NCI-H748 (cell line): ENCODE measurements around the gene CFC1B.
"Not testable (repeated sequence)": the region's sequence is repeated elsewhere in the genome, so short reads cannot be mapped to it uniquely, and the experiment has no call there.

Source experiments
- DNase-seq: peaks from one replicate; lab custom pipeline; 2025; ENCODE audit not compliant: unreplicated experiment; lab: John Stamatoyannopoulos, UW

CFC1B gene

DNA sequence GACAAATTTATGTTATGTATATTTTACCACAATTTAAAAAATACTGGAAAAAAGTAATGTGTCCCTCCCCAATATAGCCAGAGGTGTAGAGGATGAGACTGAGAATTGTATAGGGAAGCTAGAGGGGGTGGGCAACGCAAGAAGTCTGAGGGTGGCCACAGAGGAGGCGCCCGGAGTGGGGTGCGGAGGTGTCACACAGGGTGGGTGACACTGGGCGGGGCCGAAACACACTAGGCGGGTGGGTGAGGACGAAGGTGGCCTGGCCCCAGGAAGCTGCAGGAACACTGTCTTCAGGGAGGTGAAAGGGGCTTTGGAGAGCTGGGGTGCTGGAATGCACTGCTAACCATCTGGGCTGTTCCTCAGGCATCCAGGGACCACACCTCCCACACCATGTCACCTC lies 35.4 kb downstream of the CFC1B start:
- not testable (repeated sequence) for DNase-seq

DNA sequence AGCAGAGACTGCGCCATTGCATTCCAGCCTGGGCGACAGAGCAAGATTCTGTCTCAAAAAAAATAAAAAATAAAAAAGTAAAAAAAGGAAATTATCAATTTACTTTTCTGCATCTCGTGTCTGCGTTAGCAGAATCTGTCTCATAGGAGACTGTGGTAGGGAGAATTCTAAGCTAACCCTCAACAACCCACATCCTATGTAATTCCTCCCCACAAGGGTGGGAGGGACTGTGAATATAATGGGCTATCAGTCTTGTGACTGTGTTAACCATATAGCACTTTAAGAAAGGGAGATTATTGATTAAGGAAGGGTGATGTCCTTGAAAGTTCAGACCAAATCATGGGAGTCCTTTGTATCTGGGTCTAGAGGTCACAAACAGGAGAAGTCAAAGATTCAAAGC lies 45.1 kb downstream of the CFC1B start:
- not testable (repeated sequence) for DNase-seq

DNA sequence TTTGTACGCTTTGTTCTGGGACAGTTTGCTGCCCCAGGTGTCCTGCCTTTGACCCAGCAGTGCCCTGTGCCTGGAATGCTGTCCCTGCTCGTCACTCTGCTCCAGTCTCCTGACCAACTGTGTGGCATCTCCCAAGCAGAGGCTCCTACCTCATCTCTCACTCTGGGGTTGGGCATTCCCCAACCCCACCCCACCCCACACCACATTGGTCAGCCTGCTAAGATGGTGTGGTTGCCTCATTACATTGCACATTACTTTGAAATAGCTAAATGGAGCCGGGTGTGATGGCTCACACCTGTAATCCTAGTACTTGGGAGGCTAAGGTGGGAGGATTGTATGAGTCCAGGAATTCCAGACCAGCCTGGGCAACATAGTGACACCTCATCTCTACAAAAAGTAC lies 50.9 kb downstream of the CFC1B start:
- DNase-seq, result not testable (repeated sequence)

DNA sequence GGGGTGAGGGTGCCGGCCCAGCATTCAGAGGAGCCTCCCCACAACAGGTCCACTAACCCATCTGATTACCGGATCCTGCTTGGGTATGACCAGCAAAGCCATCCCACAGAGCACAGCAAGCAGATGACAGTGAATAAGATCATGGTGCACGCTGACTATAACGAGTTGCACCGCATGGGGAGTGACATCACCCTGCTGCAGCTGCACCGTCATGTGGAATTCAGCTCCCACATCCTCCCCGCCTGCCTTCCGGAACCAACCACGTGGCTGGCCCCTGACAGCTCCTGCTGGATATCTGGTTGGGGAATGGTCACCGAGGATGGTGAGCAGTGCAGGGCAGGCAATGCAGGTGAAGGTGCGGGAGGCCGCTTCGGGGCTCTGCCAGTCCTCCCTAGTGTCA lies 53.2 kb downstream of the CFC1B start:
- not testable (repeated sequence) for DNase-seq

DNA sequence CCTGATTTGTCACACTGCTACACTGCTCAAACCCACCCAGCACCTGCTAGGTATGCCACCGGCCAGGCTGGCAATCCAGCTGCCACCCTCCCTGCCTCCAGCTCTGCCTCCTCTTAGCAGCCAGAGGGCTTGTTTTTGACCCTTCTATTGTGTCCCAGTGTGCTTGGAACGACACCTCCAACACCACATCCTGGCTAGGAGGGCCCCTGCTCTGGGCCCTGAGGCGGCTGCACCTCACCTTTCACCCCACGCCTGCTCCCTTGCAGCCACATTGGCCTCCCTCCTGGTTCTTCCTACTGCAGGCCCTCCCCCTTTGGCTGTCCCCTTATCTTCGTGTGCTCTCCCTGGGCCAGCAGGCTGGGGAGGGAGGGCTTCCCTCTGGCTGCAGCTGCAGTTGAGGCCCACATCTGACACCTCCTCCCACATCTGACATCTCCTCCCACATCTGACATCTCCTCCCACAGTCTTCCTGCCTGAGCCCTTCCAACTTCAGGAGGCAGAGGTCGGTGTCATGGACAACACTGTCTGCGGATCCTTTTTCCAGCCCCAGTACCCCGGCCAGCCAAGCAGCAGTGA lies 55.3 kb downstream of the CFC1B start:
- not testable (repeated sequence) for DNase-seq

DNA sequence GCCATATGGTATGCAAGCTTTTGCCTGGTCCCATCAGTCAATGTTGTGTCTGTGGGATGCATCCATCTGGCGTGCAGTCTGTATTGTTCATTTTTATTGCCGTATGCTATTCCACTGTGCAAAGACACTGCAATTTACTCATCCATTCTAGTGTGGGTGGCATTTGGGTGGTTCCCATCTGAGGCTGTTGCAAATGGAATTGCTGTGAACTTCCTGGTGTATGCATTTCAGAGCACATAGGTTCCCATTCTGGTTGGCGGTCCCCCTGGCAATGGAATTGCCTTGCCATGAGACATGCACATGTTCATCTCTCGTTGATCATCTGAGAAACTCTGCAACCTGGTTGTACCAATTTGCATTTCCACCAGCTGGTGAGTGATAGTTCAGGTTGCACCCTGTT lies 56.5 kb downstream of the CFC1B start:
- not testable (repeated sequence) for DNase-seq
